Superior temporal gyrus (tissue), 1 donor: ENCODE results near the gene MYPOP.
"Not testable (repeated sequence)": the region's sequence is repeated elsewhere in the genome, so short reads cannot be mapped to it uniquely, and the experiment has no call there.

Experiments used
- DNase-seq: peaks from one replicate; pipeline ENCODE4 v3.0.0-alpha.2; 2016; ENCODE audit errors: extremely low spot score

The MYPOP gene

GRCh38 chr19:45883586-45883880 lies 18.9 kb downstream of the MYPOP start:
- no peak for DNase-seq

- DNase-seq = peak; percentile 49
Measured at GRCh38 chr19:45882652-45883585, 19.5 kb downstream of the MYPOP start.

GRCh38 chr19:45881909-45882528 lies 20.4 kb downstream of the MYPOP start:
- no peak for DNase-seq

GRCh38 chr19:45881082-45881908 lies 21.1 kb downstream of the MYPOP start:
- no peak for DNase-seq

- no peak for DNase-seq
Measured at GRCh38 chr19:45879971-45880370, 22.4 kb downstream of the MYPOP start.

- DNase-seq = no peak
Measured at GRCh38 chr19:45879055-45879454, 23.4 kb downstream of the MYPOP start.

GRCh38 chr19:45878043-45878794 lies 24.2 kb downstream of the MYPOP start:
- DNase-seq = no peak

GRCh38 chr19:45876411-45877197 lies 25.8 kb downstream of the MYPOP start:
- no peak for DNase-seq

GRCh38 chr19:45876161-45876410 lies 26.3 kb downstream of the MYPOP start:
- DNase-seq = no peak

- no peak for DNase-seq
Measured at GRCh38 chr19:45874620-45874966, 27.8 kb downstream of the MYPOP start.

GRCh38 chr19:45873219-45873772 lies 29.1 kb downstream of the MYPOP start:
- DNase-seq = no peak

- DNase-seq = no peak
Measured at GRCh38 chr19:45872095-45872919, 30.1 kb downstream of the MYPOP start.

GRCh38 chr19:45870798-45871197 lies 31.6 kb downstream of the MYPOP start:
- DNase-seq = no peak

- not testable (repeated sequence) for DNase-seq
Measured at GRCh38 chr19:45867241-45867640, 35.2 kb downstream of the MYPOP start.

GRCh38 chr19:45866400-45867176 lies 35.8 kb downstream of the MYPOP start:
- no peak for DNase-seq

GRCh38 chr19:45865269-45865948 lies 37.0 kb downstream of the MYPOP start:
- DNase-seq = no peak

GRCh38 chr19:45864629-45865082 lies 37.8 kb downstream of the MYPOP start:
- no peak for DNase-seq

- DNase-seq = no peak
Measured at GRCh38 chr19:45863840-45864628, 38.4 kb downstream of the MYPOP start, which contains the start of gene FOXA3. Gene FOXA3 (plus strand): TSS chr19:45864326. CDS start chr19:45864457, 131 bp downstream.
